HCT116 (cell line): ENCODE results near the gene HOGA1.
A peak's percentile ranks its signal among the peaks of the same experiment; 100 is the strongest.

ENCODE experiments used
- CBX3 ChIP-seq: IDR thresholded peaks from 2 replicates; pipeline ENCODE4 v1.6.1; 2012; ENCODE audit warnings: low read depth
- POLR2A ChIP-seq: IDR thresholded peaks from 2 replicates; pipeline ENCODE4 v1.7.0; 2011; ENCODE audit warnings: borderline replicate concordance; ENCODE audit not compliant: insufficient read depth, insufficient read length; ENCODE audit errors: extremely low read depth
- POLR2AphosphoS5 ChIP-seq: IDR thresholded peaks from 2 replicates; pipeline ENCODE4 v1.6.1; 2011; ENCODE audit warnings: mild to moderate bottlenecking, low read depth, low read length, moderate library complexity
- RAD21 ChIP-seq: IDR thresholded peaks from 2 replicates; pipeline ENCODE4 v1.6.1; 2012; ENCODE audit warnings: low read depth, mild to moderate bottlenecking
- YY1 ChIP-seq: IDR thresholded peaks from 2 replicates; pipeline ENCODE4 v1.6.1; 2011; ENCODE audit warnings: low read length, low read depth, moderate library complexity, mild to moderate bottlenecking; ENCODE audit not compliant: insufficient replicate concordance; ENCODE audit errors: extremely low read depth
- TF ChIP-seq, protein P1 (sequence below), 3 experiments: fragments of 200-600 bp in 1 of 3; sonication (generic) in 1 of 3; IDR thresholded peaks in 2 of 3; conservative IDR thresholded peaks in 1 of 3; 2 replicates each; pipeline ENCODE4 v1.5.1; 2012 to 2017; ENCODE audit warnings: low read depth in 2 of 3, low read length in 2 of 3, antibody characterized with exemption in 1 of 3, borderline replicate concordance in 1 of 3, control low read depth in 1 of 3, mild to moderate bottlenecking in 1 of 3, mixed read lengths in 1 of 3, mixed run types in 1 of 3, moderate library complexity in 1 of 3; ENCODE audit not compliant: insufficient read depth in 1 of 3

DNA sequence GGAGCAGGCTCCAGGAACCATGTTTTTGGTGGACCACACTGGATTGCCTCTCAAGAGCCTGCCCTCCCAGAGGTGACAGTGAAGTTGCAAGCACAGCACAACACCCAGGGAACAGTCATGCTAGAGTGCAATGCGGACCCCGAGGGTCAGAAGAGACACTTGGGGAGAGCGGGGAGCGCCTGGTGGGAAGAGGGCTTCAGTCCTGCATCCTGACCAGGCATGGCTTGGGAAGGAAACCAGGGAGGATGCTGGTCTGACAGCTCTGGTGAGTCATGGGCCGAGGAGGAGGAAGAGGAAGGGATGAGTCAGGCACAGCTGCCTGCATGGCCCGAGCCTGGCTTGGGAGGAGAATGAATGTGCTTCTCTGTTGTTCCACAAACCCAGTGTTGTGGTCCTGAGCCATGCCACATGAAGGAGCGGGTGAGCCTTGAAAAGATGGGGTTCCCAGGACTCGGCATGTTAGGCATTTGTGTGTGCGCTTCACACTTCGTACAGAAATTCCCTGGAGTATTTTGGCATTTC, 41.1 kb upstream of the HOGA1 start:
- TF ChIP-seq, protein P1, sequence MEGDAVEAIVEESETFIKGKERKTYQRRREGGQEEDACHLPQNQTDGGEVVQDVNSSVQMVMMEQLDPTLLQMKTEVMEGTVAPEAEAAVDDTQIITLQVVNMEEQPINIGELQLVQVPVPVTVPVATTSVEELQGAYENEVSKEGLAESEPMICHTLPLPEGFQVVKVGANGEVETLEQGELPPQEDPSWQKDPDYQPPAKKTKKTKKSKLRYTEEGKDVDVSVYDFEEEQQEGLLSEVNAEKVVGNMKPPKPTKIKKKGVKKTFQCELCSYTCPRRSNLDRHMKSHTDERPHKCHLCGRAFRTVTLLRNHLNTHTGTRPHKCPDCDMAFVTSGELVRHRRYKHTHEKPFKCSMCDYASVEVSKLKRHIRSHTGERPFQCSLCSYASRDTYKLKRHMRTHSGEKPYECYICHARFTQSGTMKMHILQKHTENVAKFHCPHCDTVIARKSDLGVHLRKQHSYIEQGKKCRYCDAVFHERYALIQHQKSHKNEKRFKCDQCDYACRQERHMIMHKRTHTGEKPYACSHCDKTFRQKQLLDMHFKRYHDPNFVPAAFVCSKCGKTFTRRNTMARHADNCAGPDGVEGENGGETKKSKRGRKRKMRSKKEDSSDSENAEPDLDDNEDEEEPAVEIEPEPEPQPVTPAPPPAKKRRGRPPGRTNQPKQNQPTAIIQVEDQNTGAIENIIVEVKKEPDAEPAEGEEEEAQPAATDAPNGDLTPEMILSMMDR (IDR thresholded peaks at IDR 0.05 in 2 of 3, conservative IDR thresholded peaks at IDR 0.05 in 1 of 3; ENCODE audit: borderline replicate concordance in 1 of 3, insufficient read depth in 1 of 3, low read depth in 2 of 3, low read length in 2 of 3): no peak
- TF ChIP-seq RAD21: no peak
- peak; percentile 66; the same call in 1 of the 2 replicates for TF ChIP-seq POLR2AphosphoS5
- no peak for TF ChIP-seq POLR2A
- TF ChIP-seq CBX3: peak; percentile 70; the same call in 1 of the 2 replicates
- TF ChIP-seq YY1: no peak
